Left lung (tissue), 10 donors: ENCODE results near the gene ZNF649. TPM values are rescaled to one million over a fixed set of nuclear protein-coding genes. Genes with fewer than 3 reads are reported as not detected.
A peak's percentile ranks its signal among the peaks of the same experiment; 100 is the strongest.

Experiments used
- ATAC-seq: fragments of 200-7000 bp; cut with Tn5 transposase; one replicate; pipeline ENCODE4 v1.9.1; 2020; ENCODE audit warnings: moderate library complexity
- DNase-seq, 4 donors: peaks; one replicate each; pipeline ENCODE4 v3.0.0-alpha.2; 2013 to 2020
- H3K27ac ChIP-seq, 2 donors: fragments of 200-600 bp; sonication (generic) in 1 of 2; one replicate each; pipeline versions ENCODE4 v1.5.0 to v1.8.0; 2020 to 2021
- H3K27me3 ChIP-seq, 2 donors: fragments of 200-600 bp; sonication (generic) in 1 of 2; one replicate each; pipeline versions ENCODE4 v1.5.0 to v1.8.0; 2020 to 2021
- H3K36me3 ChIP-seq, 2 donors: fragments of 200-600 bp; sonication (generic) in 1 of 2; one replicate each; pipeline versions ENCODE4 v1.5.0 to v1.8.0; 2020 to 2021
- H3K4me1 ChIP-seq, 2 donors: fragments of 200-600 bp; one replicate each; pipeline ENCODE4 v1.8.0; 2021
- H3K4me3 ChIP-seq, 2 donors: fragments of 200-600 bp; sonication (generic) in 1 of 2; one replicate each; pipeline versions ENCODE4 v1.5.0 to v1.8.0; 2020 to 2021; ENCODE audit warnings: mild to moderate bottlenecking in 1 of 2
- H3K9me3 ChIP-seq, 2 donors: fragments of 200-600 bp; sonication (generic) in 1 of 2; one replicate each; pipeline versions ENCODE4 v1.5.0 to v1.8.0; 2020 to 2021
- CTCF ChIP-seq, 2 donors: fragments of 200-600 bp; sonication (generic) in 1 of 2; IDR thresholded peaks; one replicate each; pipeline versions ENCODE4 v1.5.0 to v1.8.0; 2021; ENCODE audit warnings: antibody characterized with exemption in 2 of 2
- intact Hi-C, 2 donors: fragments of 100-400 bp; cut with DNase I; formaldehyde crosslinking; loops; one replicate each; pipeline versions ENCODE4 v1.11.2 to v1.14.2; 2022
- polyA plus RNA-seq, 6 donors: library from polyadenylated mRNA; unstranded; fragments of 120-200 nt; gene quantifications; one replicate each; pipeline ENCODE4 v1.2.1, GENCODE V29; 2013; ENCODE audit not compliant: insufficient read length in 6 of 6
- total RNA-seq, 2 donors: library from RNA; stranded (reverse); fragmentation: NEBNext Ultra II Directional; extraction: Animal tissue kit (Norgen Biotek cat#: 25700); gene quantifications; one replicate each; pipeline ENCODE4 v1.2.1, GENCODE V29; 2021
- donor health status: DM: no; HTN: yes; CAD: no.
- donor health status: DM: no; HTN: no; CAD: no.

The ZNF649 gene
- total and polyA plus RNA-seq, 8 donors: 8.7 to 29.6 (median 25.4) TPM

- Histone ChIP-seq H3K4me3 (peak within 1 kb of the TSS; percentile 50 to 57), H3K27ac (peak within 1 kb of the TSS; percentile 63 to 83), H3K27me3 (no peaks in the 10 kb centered on the region), H3K36me3 (peaks cover 0 to 67% of the 10 kb centered on the region in 2 donors), H3K4me1 (no peaks in the 10 kb centered on the region), H3K9me3 (peaks cover 7 to 100% of the 10 kb centered on the region in 2 donors)
- intact Hi-C loops: no loop called here
- peak; percentile 88 to 95 (median 92) for DNase-seq
- no peak for TF ChIP-seq CTCF (IDR thresholded peaks at IDR 0.05)
- ATAC-seq: peak; percentile 100
Observed at GRCh38 chr19:51887522-51888498, 17.0 kb downstream of the ZNF649 start, which contains the start of gene ZNF577. Gene ZNF577 (minus strand): TSS chr19:51887951. CDS start chr19:51880382, 7,569 bp downstream.

- intact Hi-C loops: no loop called here
- Histone ChIP-seq H3K27ac (no peak overlapping the region), H3K27me3 (no peaks in the 10 kb centered on the region), H3K4me1 (no peaks in the 10 kb centered on the region), H3K9me3 (peaks cover 0 to 100% of the 10 kb centered on the region in 2 donors), H3K4me3 (no peak overlapping the region), H3K36me3 (peaks cover 0 to 57% of the 10 kb centered on the region in 2 donors)
- TF ChIP-seq CTCF (IDR thresholded peaks at IDR 0.05): no peak
- ATAC-seq: no peak
- no peak for DNase-seq
Observed at GRCh38 chr19:51884713-51885112, 20.1 kb downstream of the ZNF649 start.

GRCh38 chr19:51882518-51882917, 22.3 kb downstream of the ZNF649 start:
- intact Hi-C loops: no loop called here
- Histone ChIP-seq H3K4me1 (no peaks in the 10 kb centered on the region), H3K36me3 (peaks cover 0 to 62% of the 10 kb centered on the region in 2 donors), H3K4me3 (no peak overlapping the region), H3K27me3 (no peaks in the 10 kb centered on the region), H3K27ac (no peak overlapping the region), H3K9me3 (peaks cover 0 to 100% of the 10 kb centered on the region in 2 donors)
- no peak for TF ChIP-seq CTCF (IDR thresholded peaks at IDR 0.05)
- DNase-seq: no peak
- no peak for ATAC-seq

GRCh38 chr19:51873097-51873496, 31.7 kb downstream of the ZNF649 start:
- Histone ChIP-seq H3K4me1 (no peaks in the 10 kb centered on the region), H3K9me3 (peaks cover 12 to 100% of the 10 kb centered on the region in 2 donors), H3K27ac (no peak overlapping the region), H3K27me3 (no peaks in the 10 kb centered on the region), H3K4me3 (no peak overlapping the region), H3K36me3 (peaks cover 0 to 62% of the 10 kb centered on the region in 2 donors)
- no peak for ATAC-seq
- no peak for TF ChIP-seq CTCF (IDR thresholded peaks at IDR 0.05)
- DNase-seq: no peak
- intact Hi-C loops: no loop called here
